Inflammatory macrophage treated with lipopolysaccharide for 4 hours (primary cell): Measurements from ENCODE around the gene RELL1.

Experiments
- DNase-seq: peaks from one replicate; pipeline ENCODE4 v3.0.0-alpha.2; 2020

RELL1 gene

GRCh38 chr4:37631551-37631950 is 54.6 kb downstream of the RELL1 start:
- no peak for DNase-seq

GRCh38 chr4:37629713-37630112 is 56.5 kb downstream of the RELL1 start:
- DNase-seq: no peak

GRCh38 chr4:37628977-37629609 is 57.1 kb downstream of the RELL1 start:
- peak; percentile 77 for DNase-seq

- no peak for DNase-seq
Observed at GRCh38 chr4:37627263-37627662, 58.9 kb downstream of the RELL1 start.

GRCh38 chr4:37625499-37625898 is 60.7 kb downstream of the RELL1 start:
- DNase-seq: no peak

- no peak for DNase-seq
Observed at GRCh38 chr4:37623940-37624339, 62.2 kb downstream of the RELL1 start.

GRCh38 chr4:37623125-37623524 is 63.1 kb downstream of the RELL1 start:
- no peak for DNase-seq

- peak; percentile 85 for DNase-seq
Observed at GRCh38 chr4:37620176-37620575, 66.0 kb downstream of the RELL1 start.

- DNase-seq: no peak
Observed at GRCh38 chr4:37615720-37616063, 70.5 kb downstream of the RELL1 start.

- DNase-seq: peak; percentile 63
Observed at GRCh38 chr4:37615059-37615719, 71.0 kb downstream of the RELL1 start.

GRCh38 chr4:37612811-37613210 is 73.4 kb downstream of the RELL1 start:
- no peak for DNase-seq

GRCh38 chr4:37609626-37610025 is 76.5 kb downstream of the RELL1 start:
- DNase-seq: peak; percentile 51

GRCh38 chr4:37607018-37607417 is 79.2 kb downstream of the RELL1 start:
- no peak for DNase-seq

GRCh38 chr4:37605843-37606565 is 80.2 kb downstream of the RELL1 start:
- no peak for DNase-seq

- DNase-seq: peak; percentile 84
Observed at GRCh38 chr4:37604461-37604860, 81.7 kb downstream of the RELL1 start.

- DNase-seq: no peak
Observed at GRCh38 chr4:37603711-37604110, 82.5 kb downstream of the RELL1 start.

GRCh38 chr4:37603070-37603468 is 83.1 kb downstream of the RELL1 start:
- peak; percentile 77 for DNase-seq

- DNase-seq: no peak
Observed at GRCh38 chr4:37602454-37603069, 83.6 kb downstream of the RELL1 start.

- peak; percentile 78 for DNase-seq
Observed at GRCh38 chr4:37601531-37601930, 84.6 kb downstream of the RELL1 start.

- no peak for DNase-seq
Observed at GRCh38 chr4:37599092-37599790, 86.9 kb downstream of the RELL1 start.

- no peak for DNase-seq
Observed at GRCh38 chr4:37597034-37597433, 89.1 kb downstream of the RELL1 start.

- no peak for DNase-seq
Observed at GRCh38 chr4:37595875-37596680, 90.1 kb downstream of the RELL1 start.
